Measurements from ENCODE around the gene TMEM19. TPM values are rescaled to one million over a fixed set of nuclear protein-coding genes. Genes with fewer than 3 reads are reported as not detected.

Gene TMEM19
- total RNA-seq, 1 donor from 2014 or later: 36.0 TPM

- Histone ChIP-seq H3K9ac (ENCODE audit: low read depth in 1 of 3, low read length in 3 of 3) (no peak overlapping the region), H3K27ac (ENCODE audit: low read depth, low read length) (no peak overlapping the region), H3K4me3 (ENCODE audit: low read length in 3 of 3) (no peak overlapping the region), H3K9me3 (ENCODE audit: control insufficient read depth in 3 of 3, low read length in 3 of 3) (no peaks in the 10 kb centered on the region), H3K36me3 (ENCODE audit: control insufficient read depth in 3 of 3, insufficient read depth in 3 of 3, low read length in 3 of 3) (peaks cover 0 to 22% (median 9%) of the 10 kb centered on the region in 3 donors), H3K27me3 (ENCODE audit: control insufficient read depth in 3 of 3, insufficient read depth in 3 of 3, low read length in 3 of 3) (no peaks in the 10 kb centered on the region), H3K4me1 (ENCODE audit: control insufficient read depth in 3 of 3, insufficient read depth in 3 of 3, low read length in 3 of 3) (no peaks in the 10 kb centered on the region)
Observed at GRCh38 chr12:71649401-71649800, 36.5 kb upstream of the TMEM19 start.

DNA sequence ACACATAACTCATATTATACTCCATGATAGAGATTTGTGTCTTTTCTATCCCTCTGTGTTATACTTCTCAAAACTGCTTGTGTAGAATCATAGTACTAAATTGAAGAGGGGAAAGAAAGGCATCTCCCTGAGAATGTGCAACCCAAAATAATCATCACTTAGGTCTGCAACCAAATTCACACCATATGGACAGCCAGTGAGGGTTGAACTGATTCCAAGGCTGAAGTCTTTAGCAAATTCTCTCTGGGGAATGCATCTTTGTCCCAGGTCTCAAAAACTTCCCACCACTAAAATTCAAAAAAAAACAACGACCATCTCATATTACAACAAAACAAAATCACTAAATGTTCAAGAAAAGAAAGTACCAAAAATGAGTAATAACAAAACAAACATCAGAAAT, 33.2 kb upstream of the TMEM19 start:
- H3K9ac ChIP-seq (ENCODE audit: low read depth in 1 of 3, low read length in 3 of 3): no peak overlapping the region
- H3K4me1 ChIP-seq (ENCODE audit: control insufficient read depth in 3 of 3, insufficient read depth in 3 of 3, low read length in 3 of 3): peaks cover 0 to 4% (median 0%) of the 10 kb centered on the region in 3 donors
- no peak overlapping the region for H3K4me3 ChIP-seq (ENCODE audit: low read length in 3 of 3)
- H3K36me3 ChIP-seq (ENCODE audit: control insufficient read depth in 3 of 3, insufficient read depth in 3 of 3, low read length in 3 of 3): peaks cover 3 to 9% (median 9%) of the 10 kb centered on the region in 3 donors
- no peak overlapping the region for H3K27ac ChIP-seq (ENCODE audit: low read depth, low read length)
- no peaks in the 10 kb centered on the region for H3K27me3 ChIP-seq (ENCODE audit: control insufficient read depth in 3 of 3, insufficient read depth in 3 of 3, low read length in 3 of 3)
- no peaks in the 10 kb centered on the region for H3K9me3 ChIP-seq (ENCODE audit: control insufficient read depth in 3 of 3, low read length in 3 of 3)

DNA sequence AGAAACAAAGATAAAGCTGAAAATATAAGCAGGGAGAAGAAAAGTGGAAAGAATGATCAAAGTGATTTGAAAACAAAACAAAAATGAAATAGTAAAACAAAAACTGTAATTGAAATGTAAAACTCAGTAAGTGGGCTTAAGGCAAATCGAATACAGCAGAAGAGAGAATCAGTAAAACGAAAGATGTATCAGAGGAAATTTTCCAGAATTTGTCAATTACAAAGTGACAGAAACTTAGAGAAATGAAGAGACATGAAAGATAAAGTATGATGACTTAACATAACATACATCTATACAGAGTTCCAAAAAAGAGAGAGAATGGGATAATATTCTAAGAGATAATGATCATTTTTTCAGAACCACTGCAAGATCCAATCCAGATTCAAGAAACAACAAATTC, 32.7 kb upstream of the TMEM19 start:
- Histone ChIP-seq H3K36me3 (ENCODE audit: control insufficient read depth in 3 of 3, insufficient read depth in 3 of 3, low read length in 3 of 3) (peaks cover 3 to 10% (median 9%) of the 10 kb centered on the region in 3 donors), H3K9me3 (ENCODE audit: control insufficient read depth in 3 of 3, low read length in 3 of 3) (no peaks in the 10 kb centered on the region), H3K4me1 (ENCODE audit: control insufficient read depth in 3 of 3, insufficient read depth in 3 of 3, low read length in 3 of 3) (peaks cover 0 to 4% (median 0%) of the 10 kb centered on the region in 3 donors), H3K4me3 (ENCODE audit: low read length in 3 of 3) (no peak overlapping the region), H3K27me3 (ENCODE audit: control insufficient read depth in 3 of 3, insufficient read depth in 3 of 3, low read length in 3 of 3) (no peaks in the 10 kb centered on the region), H3K9ac (ENCODE audit: low read depth in 1 of 3, low read length in 3 of 3) (no peak overlapping the region), H3K27ac (ENCODE audit: low read depth, low read length) (no peak overlapping the region)

DNA sequence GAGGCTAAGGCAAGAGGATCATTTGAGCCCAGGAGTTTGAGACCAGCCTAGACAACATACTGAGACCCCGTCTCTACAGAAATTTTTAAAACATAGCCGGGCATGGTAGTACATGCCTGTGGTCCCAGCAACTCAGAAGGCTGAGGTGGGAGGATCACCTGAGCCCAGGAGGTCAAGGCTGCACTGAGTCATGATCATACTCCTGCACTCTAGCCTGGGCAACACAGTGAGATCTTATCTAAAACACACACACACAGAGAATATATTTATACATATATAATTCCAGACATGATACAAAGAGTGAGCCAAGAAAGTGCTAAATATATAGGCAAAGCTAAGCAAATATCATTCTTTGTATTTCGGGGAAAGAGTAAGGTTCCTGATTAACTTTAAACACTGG, 31.7 kb upstream of the TMEM19 start:
- Histone ChIP-seq H3K36me3 (ENCODE audit: control insufficient read depth in 3 of 3, insufficient read depth in 3 of 3, low read length in 3 of 3) (peaks cover 3 to 18% (median 15%) of the 10 kb centered on the region in 3 donors), H3K9me3 (ENCODE audit: control insufficient read depth in 3 of 3, low read length in 3 of 3) (no peaks in the 10 kb centered on the region), H3K9ac (ENCODE audit: low read depth in 1 of 3, low read length in 3 of 3) (no peak overlapping the region), H3K4me1 (ENCODE audit: control insufficient read depth in 3 of 3, insufficient read depth in 3 of 3, low read length in 3 of 3) (peaks cover 0 to 4% (median 0%) of the 10 kb centered on the region in 3 donors), H3K4me3 (ENCODE audit: low read length in 3 of 3) (no peak overlapping the region), H3K27me3 (ENCODE audit: control insufficient read depth in 3 of 3, insufficient read depth in 3 of 3, low read length in 3 of 3) (no peaks in the 10 kb centered on the region), H3K27ac (ENCODE audit: low read depth, low read length) (no peak overlapping the region)

- Histone ChIP-seq H3K4me3 (ENCODE audit: low read length in 3 of 3) (no peak overlapping the region), H3K4me1 (ENCODE audit: control insufficient read depth in 3 of 3, insufficient read depth in 3 of 3, low read length in 3 of 3) (peaks cover 0 to 4% (median 0%) of the 10 kb centered on the region in 3 donors)
Observed at GRCh38 chr12:71655495-71655894, 30.4 kb upstream of the TMEM19 start.

GRCh38 chr12:71655907-71656306, 30.0 kb upstream of the TMEM19 start:
- H3K4me1 ChIP-seq (ENCODE audit: control insufficient read depth in 3 of 3, insufficient read depth in 3 of 3, low read length in 3 of 3): peaks cover 0 to 4% (median 0%) of the 10 kb centered on the region in 3 donors

More at GRCh38 chr12:71655495-71655894, 30.4 kb upstream of the TMEM19 start:
- Histone ChIP-seq H3K9me3 (ENCODE audit: control insufficient read depth in 3 of 3, low read length in 3 of 3) (no peaks in the 10 kb centered on the region), H3K27me3 (ENCODE audit: control insufficient read depth in 3 of 3, insufficient read depth in 3 of 3, low read length in 3 of 3) (no peaks in the 10 kb centered on the region), H3K27ac (ENCODE audit: low read depth, low read length) (no peak overlapping the region), H3K36me3 (ENCODE audit: control insufficient read depth in 3 of 3, insufficient read depth in 3 of 3, low read length in 3 of 3) (peaks cover 5 to 22% (median 21%) of the 10 kb centered on the region in 3 donors), H3K9ac (ENCODE audit: low read depth in 1 of 3, low read length in 3 of 3) (no peak overlapping the region)

GRCh38 chr12:71656740-71657139, 29.1 kb upstream of the TMEM19 start:
- H3K36me3 ChIP-seq (ENCODE audit: control insufficient read depth in 3 of 3, insufficient read depth in 3 of 3, low read length in 3 of 3): peaks cover 5 to 22% (median 21%) of the 10 kb centered on the region in 3 donors
- H3K27ac ChIP-seq (ENCODE audit: low read depth, low read length): no peak overlapping the region

More at GRCh38 chr12:71655907-71656306, 30.0 kb upstream of the TMEM19 start:
- no peaks in the 10 kb centered on the region for H3K27me3 ChIP-seq (ENCODE audit: control insufficient read depth in 3 of 3, insufficient read depth in 3 of 3, low read length in 3 of 3)
- no peak overlapping the region for H3K9ac ChIP-seq (ENCODE audit: low read depth in 1 of 3, low read length in 3 of 3)
- H3K4me3 ChIP-seq (ENCODE audit: low read length in 3 of 3): no peak overlapping the region
- no peaks in the 10 kb centered on the region for H3K9me3 ChIP-seq (ENCODE audit: control insufficient read depth in 3 of 3, low read length in 3 of 3)
- H3K36me3 ChIP-seq (ENCODE audit: control insufficient read depth in 3 of 3, insufficient read depth in 3 of 3, low read length in 3 of 3): peaks cover 5 to 22% (median 21%) of the 10 kb centered on the region in 3 donors
- H3K27ac ChIP-seq (ENCODE audit: low read depth, low read length): no peak overlapping the region

GRCh38 chr12:71661977-71662530, 23.8 kb upstream of the TMEM19 start:
- H3K4me1 ChIP-seq (ENCODE audit: control insufficient read depth in 3 of 3, insufficient read depth in 3 of 3, low read length in 3 of 3): peaks cover 11 to 23% (median 17%) of the 10 kb centered on the region in 3 donors
- no peaks in the 10 kb centered on the region for H3K27me3 ChIP-seq (ENCODE audit: control insufficient read depth in 3 of 3, insufficient read depth in 3 of 3, low read length in 3 of 3)
- peak overlapping the region; percentile 96 to 99 (median 99) for H3K4me3 ChIP-seq (ENCODE audit: low read length in 3 of 3)
- peak overlapping the region; percentile 96 for H3K27ac ChIP-seq (ENCODE audit: low read depth, low read length)
- H3K9me3 ChIP-seq (ENCODE audit: control insufficient read depth in 3 of 3, low read length in 3 of 3): no peaks in the 10 kb centered on the region
- H3K9ac ChIP-seq (ENCODE audit: low read depth in 1 of 3, low read length in 3 of 3): peak overlapping the region; percentile 95 to 97 (median 96)
- H3K36me3 ChIP-seq (ENCODE audit: control insufficient read depth in 3 of 3, insufficient read depth in 3 of 3, low read length in 3 of 3): peaks cover 5 to 16% (median 15%) of the 10 kb centered on the region in 3 donors

More at GRCh38 chr12:71656740-71657139, 29.1 kb upstream of the TMEM19 start:
- H3K9ac ChIP-seq (ENCODE audit: low read depth in 1 of 3, low read length in 3 of 3): no peak overlapping the region
- H3K4me1 ChIP-seq (ENCODE audit: control insufficient read depth in 3 of 3, insufficient read depth in 3 of 3, low read length in 3 of 3): peaks cover 3 to 8% (median 3%) of the 10 kb centered on the region in 3 donors
- H3K4me3 ChIP-seq (ENCODE audit: low read length in 3 of 3): no peak overlapping the region
- H3K27me3 ChIP-seq (ENCODE audit: control insufficient read depth in 3 of 3, insufficient read depth in 3 of 3, low read length in 3 of 3): no peaks in the 10 kb centered on the region
- no peaks in the 10 kb centered on the region for H3K9me3 ChIP-seq (ENCODE audit: control insufficient read depth in 3 of 3, low read length in 3 of 3)

- peak overlapping the region; percentile 95 to 97 (median 96) for H3K9ac ChIP-seq (ENCODE audit: low read depth in 1 of 3, low read length in 3 of 3)
- H3K4me1 ChIP-seq (ENCODE audit: control insufficient read depth in 3 of 3, insufficient read depth in 3 of 3, low read length in 3 of 3): peaks cover 11 to 23% (median 17%) of the 10 kb centered on the region in 3 donors
- peaks cover 2 to 13% (median 11%) of the 10 kb centered on the region in 3 donors for H3K36me3 ChIP-seq (ENCODE audit: control insufficient read depth in 3 of 3, insufficient read depth in 3 of 3, low read length in 3 of 3)
- no peaks in the 10 kb centered on the region for H3K9me3 ChIP-seq (ENCODE audit: control insufficient read depth in 3 of 3, low read length in 3 of 3)
- no peaks in the 10 kb centered on the region for H3K27me3 ChIP-seq (ENCODE audit: control insufficient read depth in 3 of 3, insufficient read depth in 3 of 3, low read length in 3 of 3)
- peak overlapping the region; percentile 96 to 99 (median 99) for H3K4me3 ChIP-seq (ENCODE audit: low read length in 3 of 3)
- peak overlapping the region; percentile 96 for H3K27ac ChIP-seq (ENCODE audit: low read depth, low read length)
Observed at GRCh38 chr12:71662849-71663560, 22.9 kb upstream of the TMEM19 start.
